NCI-H2081 (cell line): ENCODE data around the gene PANX2.
"Not testable (repeated sequence)": the region's sequence is repeated elsewhere in the genome, so short reads cannot be mapped to it uniquely, and the experiment has no call there.

ENCODE experiments used
- DNase-seq, 2 experiments: peaks; one replicate each; lab custom pipeline; 2025; lab: John Stamatoyannopoulos, UW

Gene PANX2

GRCh38 chr22:50199829-50200460 is 29.4 kb downstream of the PANX2 start:
- DNase-seq: no peak

DNA sequence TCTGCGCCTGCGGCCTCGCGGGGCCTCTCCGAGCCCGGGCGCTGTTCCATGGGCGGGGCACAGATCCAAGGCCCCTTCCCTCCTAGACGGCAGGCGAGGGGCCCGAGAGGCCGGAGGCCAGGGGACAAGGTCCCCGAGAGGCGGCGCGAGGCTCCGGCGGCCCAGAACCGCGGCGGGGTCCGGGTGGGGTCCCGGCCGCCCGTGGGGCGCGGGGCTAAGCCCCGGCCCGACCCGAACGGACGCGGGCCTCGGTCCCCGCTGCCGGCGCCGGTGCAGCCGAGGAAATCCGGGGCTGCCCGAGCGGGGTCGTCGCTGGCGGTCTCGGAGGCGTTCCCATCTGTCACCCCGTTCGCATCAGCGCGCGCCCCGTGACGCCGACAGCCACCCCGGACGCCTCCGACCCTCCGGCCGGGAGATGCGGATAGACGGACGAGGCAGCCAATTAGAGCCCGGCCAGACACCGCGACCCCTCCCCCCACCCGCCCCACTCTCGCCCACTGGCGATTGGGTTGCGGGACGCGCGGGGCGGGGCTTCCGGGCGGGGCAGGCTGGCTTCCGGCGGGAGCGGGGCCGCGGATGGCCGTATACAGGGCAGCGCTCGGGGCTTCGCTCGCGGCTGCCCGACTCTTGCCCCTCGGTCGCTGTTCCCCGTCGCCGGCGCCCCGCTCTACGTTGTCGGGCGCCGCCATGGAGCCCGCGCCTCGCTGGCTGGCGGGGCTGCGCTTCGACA is 30.1 kb downstream of the PANX2 start, which contains the start of gene SELENOO:
TSS of gene SELENOO (plus strand) at position 551 of the 730 bp plus-strand sequence. CDS start at position 577, 26 bp downstream.
- DNase-seq: peak; percentile 78 to 84

GRCh38 chr22:50201191-50202129 is 30.9 kb downstream of the PANX2 start:
- no peak for DNase-seq

DNA sequence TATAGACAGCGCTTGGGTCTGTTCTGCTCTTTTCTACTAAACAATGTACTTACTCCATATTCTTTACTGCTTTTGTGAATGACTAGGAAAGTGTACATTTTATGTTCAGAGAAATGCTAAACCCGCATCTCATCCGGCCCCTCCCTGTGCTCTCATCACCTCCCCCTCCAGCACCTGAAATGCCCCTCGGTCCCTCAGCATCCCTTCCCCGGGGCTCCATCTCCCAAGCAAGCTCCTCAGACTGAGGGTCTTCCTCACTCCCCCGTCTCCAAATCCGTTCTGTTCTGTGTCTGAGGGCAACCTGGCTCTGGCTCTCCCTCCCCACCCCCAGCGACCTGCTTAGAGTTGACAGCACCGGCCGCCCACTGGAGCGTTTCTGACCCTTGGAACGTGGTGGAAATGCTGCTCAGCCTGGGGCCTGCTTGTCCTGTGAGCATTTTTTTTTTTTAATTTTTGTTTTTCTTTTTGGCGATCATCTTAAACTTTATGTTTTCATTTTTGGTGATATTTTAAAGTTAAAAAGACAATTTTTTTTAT is 31.7 kb downstream of the PANX2 start:
- no peak for DNase-seq

- DNase-seq: no peak
Measured at GRCh38 chr22:50203288-50203687, 32.8 kb downstream of the PANX2 start.

DNA sequence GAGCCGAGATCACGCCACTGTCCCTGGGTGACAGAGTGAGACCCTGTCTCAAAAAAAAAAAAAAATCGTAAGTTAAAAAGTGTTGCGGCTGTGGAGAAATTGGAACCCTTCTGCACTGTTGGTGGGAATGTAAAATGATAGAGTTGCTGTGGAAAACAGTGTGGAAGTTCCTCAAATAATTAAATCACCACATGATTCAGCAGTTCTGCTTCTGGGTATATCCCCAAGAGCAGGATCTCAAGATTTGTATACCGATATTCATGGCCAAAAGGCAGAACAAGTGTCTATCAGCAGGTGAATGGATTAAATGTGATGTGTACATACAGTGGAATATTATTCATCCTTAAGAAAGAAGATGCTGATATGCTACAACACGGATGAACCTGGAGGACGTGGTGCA is 34.0 kb downstream of the PANX2 start:
- no peak for DNase-seq

DNA sequence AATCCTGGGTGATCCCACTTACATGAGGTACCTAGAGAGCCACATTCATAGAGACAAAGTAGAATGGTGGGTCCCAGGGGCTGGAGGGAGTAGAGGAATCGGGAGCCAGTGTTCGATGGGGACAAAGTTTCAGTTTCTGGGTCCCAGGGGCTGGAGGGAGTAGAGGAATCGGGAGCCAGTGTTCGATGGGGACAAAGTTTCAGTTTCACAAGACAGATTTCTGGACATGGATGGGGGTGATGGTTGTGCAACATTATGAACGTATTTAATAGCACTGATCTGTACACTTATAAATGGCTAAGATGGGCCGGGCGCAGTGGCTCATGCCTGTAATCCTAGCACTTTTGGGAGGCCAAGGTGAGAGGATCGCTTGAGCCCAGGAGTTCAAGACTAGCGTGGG is 34.5 kb downstream of the PANX2 start:
- DNase-seq: not testable (repeated sequence)

DNA sequence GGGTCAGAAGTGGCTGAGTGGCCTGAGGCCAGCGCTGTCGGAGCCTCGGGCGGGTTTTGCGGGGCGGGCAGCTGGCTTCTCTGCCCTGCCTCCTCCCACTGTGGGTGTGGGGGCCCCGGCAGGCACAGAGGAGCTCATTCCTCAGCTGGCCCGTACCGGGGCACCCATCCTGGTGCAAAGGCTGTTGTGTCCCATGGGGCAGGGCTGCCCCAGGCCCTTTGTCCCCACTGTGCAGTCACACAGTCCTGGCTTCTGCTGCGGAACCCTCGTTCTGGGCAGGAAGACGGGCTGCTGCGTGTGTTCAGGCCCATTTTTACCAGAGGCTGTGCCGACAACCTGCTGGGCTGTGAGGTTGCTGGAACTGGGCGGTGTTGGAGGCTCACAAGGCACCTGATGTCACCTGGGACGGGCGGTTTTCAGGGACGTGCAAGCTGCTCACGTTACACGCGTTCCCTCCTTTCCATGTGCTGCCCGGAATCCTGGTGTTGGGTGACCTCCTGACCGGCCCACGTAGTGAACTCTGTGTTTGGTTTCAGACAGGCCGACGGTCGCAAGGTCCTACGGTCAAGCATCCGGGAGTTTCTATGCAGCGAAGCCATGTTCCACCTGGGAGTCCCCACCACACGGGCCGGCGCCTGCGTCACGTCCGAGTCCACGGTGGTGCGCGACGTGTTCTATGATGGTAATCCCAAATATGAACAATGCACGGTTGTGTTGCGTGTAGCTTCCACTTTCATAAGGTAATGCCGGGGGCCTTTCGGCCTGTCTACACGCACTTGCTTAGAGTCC is 35.4 kb downstream of the PANX2 start:
- no peak for DNase-seq

DNA sequence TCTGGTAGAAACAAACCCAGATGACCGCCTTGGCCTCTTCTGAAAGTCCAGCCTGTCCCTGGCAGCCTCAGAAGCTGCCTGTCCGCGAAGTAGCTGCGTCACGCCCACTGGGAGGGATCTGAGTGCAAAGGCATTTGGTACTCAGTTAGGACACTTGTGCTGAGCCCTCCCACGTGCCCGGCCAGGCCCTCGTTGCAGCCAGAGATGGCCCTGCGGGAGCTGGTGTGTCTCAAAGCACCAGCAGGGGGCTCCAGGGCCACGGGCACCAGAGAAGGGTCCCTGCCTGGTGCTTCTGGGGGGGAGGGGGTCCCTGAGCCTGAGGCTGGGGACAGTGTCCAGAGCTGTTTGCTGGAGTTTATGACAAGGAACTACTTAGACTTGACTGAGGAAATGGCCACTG is 36.1 kb downstream of the PANX2 start:
- DNase-seq: no peak

DNA sequence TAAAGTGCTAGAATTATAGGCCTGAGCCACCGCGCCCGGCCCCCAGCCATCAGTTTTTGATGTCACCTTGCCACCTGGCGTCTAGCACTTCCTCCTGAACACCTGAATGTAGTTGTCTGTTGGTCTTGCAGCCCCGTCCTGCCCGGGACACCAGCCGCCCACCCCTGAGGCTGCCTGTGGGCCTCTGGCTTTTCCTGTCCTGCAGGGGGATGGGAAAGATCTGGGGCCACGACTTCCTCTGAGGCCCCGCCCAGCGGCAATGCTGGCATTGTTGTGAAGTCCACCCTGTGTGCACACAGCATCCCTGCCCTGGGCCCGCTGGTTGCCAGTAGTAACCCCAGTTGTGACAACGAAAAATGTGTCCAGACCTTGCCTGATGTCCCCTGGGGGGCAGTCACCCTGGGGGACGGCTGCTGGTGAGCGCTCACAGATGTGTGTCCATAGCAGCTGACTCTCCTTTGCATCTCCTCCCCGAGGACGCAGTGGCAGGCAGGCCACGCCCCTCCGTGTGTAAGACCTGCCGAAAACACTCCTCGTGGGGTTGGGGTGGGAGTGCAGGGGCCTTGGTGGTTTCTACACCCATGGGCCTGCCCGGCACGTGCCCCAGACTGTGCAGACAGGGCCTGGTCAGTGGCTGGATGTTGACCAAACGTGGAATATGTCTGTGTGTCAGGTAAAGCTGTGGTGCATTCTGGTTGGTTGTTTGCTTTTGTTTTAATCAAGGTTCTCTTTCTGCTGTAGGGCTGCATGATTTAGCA is 37.0 kb downstream of the PANX2 start:
- DNase-seq: no peak

GRCh38 chr22:50208430-50208938 is 38.0 kb downstream of the PANX2 start:
- DNase-seq: no peak

GRCh38 chr22:50208939-50209892 is 38.7 kb downstream of the PANX2 start:
- DNase-seq: no peak

- DNase-seq: peak; percentile 30 to 40
Measured at GRCh38 chr22:50209893-50210292, 39.4 kb downstream of the PANX2 start.

- no peak for DNase-seq
Measured at GRCh38 chr22:50210378-50211139, 40.0 kb downstream of the PANX2 start.

GRCh38 chr22:50211147-50211546 is 40.6 kb downstream of the PANX2 start:
- no peak for DNase-seq

GRCh38 chr22:50213263-50213662 is 42.7 kb downstream of the PANX2 start:
- DNase-seq: no peak

GRCh38 chr22:50215297-50216054 is 44.9 kb downstream of the PANX2 start:
- DNase-seq: no peak
